ENCODE results near the gene SERINC5. TPM values are rescaled to one million over a fixed set of nuclear protein-coding genes. Genes with fewer than 3 reads are reported as not detected.

SERINC5 gene
- total RNA-seq, 4 donors from 2014 or later = 22.6 to 26.9 (median 24.8) TPM

- no peak overlapping the region for H3K4me3 ChIP-seq (replicated peaks in 1 of 3)
- WGBS, 2 donors = 90 to 93% methylated on average over 3 of the region's 3 CpGs
- no peaks in the 10 kb centered on the region for H3K27me3 ChIP-seq
- no peak for DNase-seq
- no peak for TF ChIP-seq CTCF (IDR thresholded peaks at IDR 0.05)
- TF ChIP-seq POLR2A (IDR thresholded peaks at IDR 0.05) = no peak
- no peak overlapping the region for H3K27ac ChIP-seq
- intact Hi-C loops (cut with DNase I) = no loop called here
- H3K4me1 ChIP-seq = no peaks in the 10 kb centered on the region
- H3K9me3 ChIP-seq = no peaks in the 10 kb centered on the region
- no peaks in the 10 kb centered on the region for H3K36me3 ChIP-seq
Measured at GRCh38 chr5:80077051-80077714, 178.7 kb downstream of the SERINC5 start.

- no peaks in the 10 kb centered on the region for H3K4me1 ChIP-seq
- H3K27me3 ChIP-seq = no peaks in the 10 kb centered on the region
- intact Hi-C loops (cut with DNase I) = no loop called here
- DNase-seq = no peak
- no peaks in the 10 kb centered on the region for H3K36me3 ChIP-seq
- WGBS, 2 donors = 87 to 93% methylated on average over 10 of the region's 10 CpGs
- TF ChIP-seq POLR2A (IDR thresholded peaks at IDR 0.05) = no peak
- no peak for TF ChIP-seq CTCF (IDR thresholded peaks at IDR 0.05)
- H3K9me3 ChIP-seq = no peaks in the 10 kb centered on the region
- H3K27ac ChIP-seq = no peak overlapping the region
- no peak overlapping the region for H3K4me3 ChIP-seq (replicated peaks in 1 of 3)
Measured at GRCh38 chr5:80076131-80077050, 179.5 kb downstream of the SERINC5 start.

- Histone ChIP-seq H3K27ac (no peak overlapping the region), H3K9me3 (no peaks in the 10 kb centered on the region), H3K4me3 (replicated peaks in 1 of 3) (no peak overlapping the region), H3K27me3 (no peaks in the 10 kb centered on the region), H3K36me3 (no peaks in the 10 kb centered on the region), H3K4me1 (peaks cover 0 to 7% of the 10 kb centered on the region in 2 donors)
- TF ChIP-seq POLR2A (IDR thresholded peaks at IDR 0.05) (no peak), CTCF (IDR thresholded peaks at IDR 0.05) (no peak)
- intact Hi-C loops (cut with DNase I) = no loop called here
- 77 to 83% methylated on average over 10 of the region's 10 CpGs for WGBS, 2 donors
- DNase-seq = no peak
Measured at GRCh38 chr5:80072103-80073073, 183.5 kb downstream of the SERINC5 start.

- intact Hi-C loops (cut with DNase I) = no loop called here
- Histone ChIP-seq H3K4me3 (replicated peaks in 1 of 3) (no peak overlapping the region), H3K4me1 (peaks cover 0 to 7% of the 10 kb centered on the region in 2 donors), H3K27me3 (no peaks in the 10 kb centered on the region), H3K27ac (no peak overlapping the region), H3K9me3 (no peaks in the 10 kb centered on the region), H3K36me3 (no peaks in the 10 kb centered on the region)
- 90 to 96% methylated on average over 2 of the region's 2 CpGs for WGBS, 2 donors
- TF ChIP-seq CTCF (IDR thresholded peaks at IDR 0.05) (no peak), POLR2A (IDR thresholded peaks at IDR 0.05) (no peak)
- no peak for DNase-seq
Measured at GRCh38 chr5:80071510-80072021, 184.3 kb downstream of the SERINC5 start.

Data from thyroid gland (tissue), 4 donors.